DMS53 treated with DMSO at 0.1 percent for 48 hours (cell line): ENCODE measurements around the gene RPL13A.

ENCODE experiments used
- DNase-seq: peaks from one replicate; lab custom pipeline; 2025; ENCODE audit not compliant: unreplicated experiment; lab: John Stamatoyannopoulos, UW

RPL13A gene

GRCh38 chr19:49502866-49503581, 15.6 kb downstream of the RPL13A start:
- DNase-seq: peak; percentile 35

- no peak for DNase-seq
Observed at GRCh38 chr19:49503582-49503962, 16.2 kb downstream of the RPL13A start.

- peak; percentile 57 for DNase-seq
Observed at GRCh38 chr19:49506575-49507105, 19.2 kb downstream of the RPL13A start.

GRCh38 chr19:49507803-49508494, 20.5 kb downstream of the RPL13A start:
- DNase-seq: no peak

GRCh38 chr19:49512970-49513745, 25.8 kb downstream of the RPL13A start:
- DNase-seq: peak; percentile 13

GRCh38 chr19:49513746-49514118, 26.3 kb downstream of the RPL13A start:
- DNase-seq: no peak

- DNase-seq: no peak
Observed at GRCh38 chr19:49514151-49514550, 26.7 kb downstream of the RPL13A start.

- no peak for DNase-seq
Observed at GRCh38 chr19:49515767-49516166, 28.4 kb downstream of the RPL13A start.

- DNase-seq: no peak
Observed at GRCh38 chr19:49518033-49518432, 30.6 kb downstream of the RPL13A start.

GRCh38 chr19:49520705-49521319, 33.4 kb downstream of the RPL13A start:
- no peak for DNase-seq

GRCh38 chr19:49524812-49525455, 37.5 kb downstream of the RPL13A start:
- DNase-seq: no peak

GRCh38 chr19:49528211-49528771, 40.9 kb downstream of the RPL13A start:
- no peak for DNase-seq

- no peak for DNase-seq
Observed at GRCh38 chr19:49530708-49531107, 43.3 kb downstream of the RPL13A start.

- DNase-seq: peak; percentile 29
Observed at GRCh38 chr19:49533551-49534488, 46.4 kb downstream of the RPL13A start.

GRCh38 chr19:49534632-49535385, 47.4 kb downstream of the RPL13A start:
- no peak for DNase-seq

- no peak for DNase-seq
Observed at GRCh38 chr19:49536921-49537462, 49.6 kb downstream of the RPL13A start.

- DNase-seq: no peak
Observed at GRCh38 chr19:49538643-49539042, 51.2 kb downstream of the RPL13A start.

- no peak for DNase-seq
Observed at GRCh38 chr19:49539192-49539952, 52.0 kb downstream of the RPL13A start.
